HG03139 (cell line): ENCODE data around the gene FAM163B.
"Not testable (repeated sequence)": the region's sequence is repeated elsewhere in the genome, so short reads cannot be mapped to it uniquely, and the experiment has no call there.

Experiments
- ATAC-seq: cut with Tn5 transposase; IDR thresholded peaks from one replicate; pipeline ENCODE4 v1.9.1; 2021; ENCODE audit not compliant: unreplicated experiment

Gene FAM163B

GRCh38 chr9:133640160-133640559, 31.0 kb upstream of the FAM163B start:
- ATAC-seq: no peak

GRCh38 chr9:133639613-133640012, 30.4 kb upstream of the FAM163B start:
- ATAC-seq: no peak

- no peak for ATAC-seq
Measured at GRCh38 chr9:133638711-133639110, 29.5 kb upstream of the FAM163B start.

GRCh38 chr9:133638076-133638475, 28.9 kb upstream of the FAM163B start:
- no peak for ATAC-seq

- no peak for ATAC-seq
Measured at GRCh38 chr9:133637451-133638055, 28.4 kb upstream of the FAM163B start.

- ATAC-seq: no peak
Measured at GRCh38 chr9:133636902-133637301, 27.7 kb upstream of the FAM163B start.

GRCh38 chr9:133635533-133636531, 26.6 kb upstream of the FAM163B start, which contains the start of gene DBH:
Gene DBH, plus strand, starts transcription at chr9:133636363. Its CDS starts 9 bp downstream, at chr9:133636372.
- no peak for ATAC-seq

- no peak for ATAC-seq
Measured at GRCh38 chr9:133635098-133635497, 25.9 kb upstream of the FAM163B start.

GRCh38 chr9:133634081-133634691, 25.0 kb upstream of the FAM163B start:
- no peak for ATAC-seq

- no peak for ATAC-seq
Measured at GRCh38 chr9:133633681-133634080, 24.5 kb upstream of the FAM163B start.

- no peak for ATAC-seq
Measured at GRCh38 chr9:133632806-133633680, 23.9 kb upstream of the FAM163B start.

GRCh38 chr9:133631111-133631510, 21.9 kb upstream of the FAM163B start:
- ATAC-seq: no peak

GRCh38 chr9:133629221-133630110, 20.3 kb upstream of the FAM163B start:
- no peak for ATAC-seq

GRCh38 chr9:133628766-133629165, 19.6 kb upstream of the FAM163B start:
- no peak for ATAC-seq

GRCh38 chr9:133627341-133627740, 18.2 kb upstream of the FAM163B start:
- ATAC-seq: no peak

- ATAC-seq: not testable (repeated sequence)
Measured at GRCh38 chr9:133626008-133626407, 16.8 kb upstream of the FAM163B start.

- ATAC-seq: no peak
Measured at GRCh38 chr9:133622555-133622954, 13.4 kb upstream of the FAM163B start.

- no peak for ATAC-seq
Measured at GRCh38 chr9:133621725-133622267, 12.6 kb upstream of the FAM163B start.

- ATAC-seq: no peak
Measured at GRCh38 chr9:133619791-133620190, 10.6 kb upstream of the FAM163B start.
